ENCODE results near the gene C19orf85. TPM values are rescaled to one million over a fixed set of nuclear protein-coding genes. Genes with fewer than 3 reads are reported as not detected.
"Not testable (repeated sequence)": the region's sequence is repeated elsewhere in the genome, so short reads cannot be mapped to it uniquely, and the experiment has no call there.

The C19orf85 gene
- total RNA-seq, 1 experiment from 2014 or later, result 0.23 TPM

GRCh38 chr19:55431183-55431582 lies 33.4 kb downstream of the C19orf85 start:
- BruUV-seq (replicated peaks), result no TSS peak
- no peak overlapping the region for H3K4me3 Mint-ChIP-seq (ENCODE audit: unreplicated experiment)
- intact Hi-C loops (cut with micrococcal nuclease), result no loop called here
- H3K4me1 Mint-ChIP-seq (ENCODE audit: insufficient read depth, unreplicated experiment), result no peaks in the 10 kb centered on the region
- ChIA-PET CTCF (no interaction called here), POLR2A (no interaction called here)
- no peak for TF ChIP-seq CTCF (IDR thresholded peaks at IDR 0.05; ENCODE audit: unreplicated experiment)
- H3K9me3 Mint-ChIP-seq (ENCODE audit: unreplicated experiment), result no peaks in the 10 kb centered on the region
- no peaks in the 10 kb centered on the region for H3K36me3 Mint-ChIP-seq (ENCODE audit: insufficient read depth, unreplicated experiment)
- no peaks in the 10 kb centered on the region for H3K27me3 Mint-ChIP-seq (ENCODE audit: insufficient read depth, unreplicated experiment)
- H3K27ac Mint-ChIP-seq (ENCODE audit: low read depth, unreplicated experiment), result no peak overlapping the region
- DNase-seq (ENCODE audit: unreplicated experiment), result no peak

- no peak for DNase-seq (ENCODE audit: unreplicated experiment)
- H3K27me3 Mint-ChIP-seq (ENCODE audit: insufficient read depth, unreplicated experiment), result peaks cover 12% of the 10 kb centered on the region
- ChIA-PET CTCF (interaction anchor here (0.7 to 1.6 kb wide), 2 partner anchors 41 to 174 kb away, joined by 3 to 4 read pairs; partner anchors contain the start of gene FIZ1), POLR2A (interaction anchor here (1.0 kb wide), 1 partner anchor 11 kb away, joined by 3 read pairs; no protein-coding TSS in a partner anchor)
- intact Hi-C loops (cut with micrococcal nuclease), result no loop called here
- H3K4me1 Mint-ChIP-seq (ENCODE audit: insufficient read depth, unreplicated experiment), result no peaks in the 10 kb centered on the region
- H3K27ac Mint-ChIP-seq (ENCODE audit: low read depth, unreplicated experiment), result no peak overlapping the region
- no peak overlapping the region for H3K4me3 Mint-ChIP-seq (ENCODE audit: unreplicated experiment)
- no peak for TF ChIP-seq CTCF (IDR thresholded peaks at IDR 0.05; ENCODE audit: unreplicated experiment)
- H3K36me3 Mint-ChIP-seq (ENCODE audit: insufficient read depth, unreplicated experiment), result no peaks in the 10 kb centered on the region
- no peaks in the 10 kb centered on the region for H3K9me3 Mint-ChIP-seq (ENCODE audit: unreplicated experiment)
- no TSS peak for BruUV-seq (replicated peaks)
Observed at GRCh38 chr19:55426042-55426441, 38.5 kb downstream of the C19orf85 start.

- Mint-ChIP-seq H3K27ac (ENCODE audit: low read depth, unreplicated experiment) (no peak overlapping the region), H3K9me3 (ENCODE audit: unreplicated experiment) (no peaks in the 10 kb centered on the region), H3K4me3 (ENCODE audit: unreplicated experiment) (no peak overlapping the region), H3K4me1 (ENCODE audit: insufficient read depth, unreplicated experiment) (no peaks in the 10 kb centered on the region), H3K27me3 (ENCODE audit: insufficient read depth, unreplicated experiment) (peaks cover 12% of the 10 kb centered on the region), H3K36me3 (ENCODE audit: insufficient read depth, unreplicated experiment) (no peaks in the 10 kb centered on the region)
- no TSS peak for BruUV-seq (replicated peaks)
- POLR2A ChIA-PET, result interaction anchor here (1.0 kb wide), 1 partner anchor 13 kb away, joined by 3 read pairs; no protein-coding TSS in a partner anchor
- DNase-seq (ENCODE audit: unreplicated experiment), result no peak
- intact Hi-C loops (cut with micrococcal nuclease), result no loop called here
- CTCF ChIA-PET, result interaction anchor here (0.9 to 1.3 kb wide), 3 partner anchors 25 to 289 kb away, joined by 3 to 6 read pairs (median 3); no protein-coding TSS in a partner anchor
- no peak for TF ChIP-seq CTCF (IDR thresholded peaks at IDR 0.05; ENCODE audit: unreplicated experiment)
Observed at GRCh38 chr19:55424518-55424917, 40.0 kb downstream of the C19orf85 start.

GRCh38 chr19:55423225-55424005 lies 41.1 kb downstream of the C19orf85 start:
- BruUV-seq (replicated peaks), result no TSS peak
- H3K4me1 Mint-ChIP-seq (ENCODE audit: insufficient read depth, unreplicated experiment), result no peaks in the 10 kb centered on the region
- CTCF ChIA-PET, result interaction anchor here (0.9 kb wide), 1 partner anchor 288 kb away, joined by 3 read pairs; no protein-coding TSS in a partner anchor
- peaks cover 12% of the 10 kb centered on the region for H3K27me3 Mint-ChIP-seq (ENCODE audit: insufficient read depth, unreplicated experiment)
- H3K4me3 Mint-ChIP-seq (ENCODE audit: unreplicated experiment), result no peak overlapping the region
- TF ChIP-seq CTCF (IDR thresholded peaks at IDR 0.05; ENCODE audit: unreplicated experiment), result no peak
- intact Hi-C loops (cut with micrococcal nuclease), result no loop called here
- DNase-seq (ENCODE audit: unreplicated experiment), result no peak
- H3K9me3 Mint-ChIP-seq (ENCODE audit: unreplicated experiment), result no peaks in the 10 kb centered on the region
- H3K27ac Mint-ChIP-seq (ENCODE audit: low read depth, unreplicated experiment), result no peak overlapping the region
- H3K36me3 Mint-ChIP-seq (ENCODE audit: insufficient read depth, unreplicated experiment), result no peaks in the 10 kb centered on the region
- POLR2A ChIA-PET, result interaction anchor here (1.0 kb wide), 1 partner anchor 14 kb away, joined by 3 read pairs; no protein-coding TSS in a partner anchor

GRCh38 chr19:55421281-55421680 lies 43.3 kb downstream of the C19orf85 start:
- H3K4me1 Mint-ChIP-seq (ENCODE audit: insufficient read depth, unreplicated experiment); BruUV-seq (replicated peaks); intact Hi-C loops (cut with micrococcal nuclease); DNase-seq (ENCODE audit: unreplicated experiment); H3K4me3 Mint-ChIP-seq (ENCODE audit: unreplicated experiment); H3K36me3 Mint-ChIP-seq (ENCODE audit: insufficient read depth, unreplicated experiment); H3K27ac Mint-ChIP-seq (ENCODE audit: low read depth, unreplicated experiment); H3K9me3 Mint-ChIP-seq (ENCODE audit: unreplicated experiment); POLR2A ChIA-PET: not testable (repeated sequence)
- H3K27me3 Mint-ChIP-seq (ENCODE audit: insufficient read depth, unreplicated experiment), result peaks cover 12% of the 10 kb centered on the region
- CTCF ChIA-PET, result interaction anchor here (0.6 kb wide), 2 partner anchors 38 to 118 kb away, joined by 3 read pairs; no protein-coding TSS in a partner anchor

Measured in MCF 10A (cell line).